AG04450 (cell line): Measurements from ENCODE around the gene ZCCHC14. TPM values are rescaled to one million over a fixed set of nuclear protein-coding genes. Genes with fewer than 3 reads are reported as not detected.
A peak's percentile ranks its signal among the peaks of the same experiment; 100 is the strongest.

Experiments used
- CTCF ChIA-PET: fragments of 300-600, 350-600 bp; formaldehyde crosslinking; extraction: SDS; loops from one replicate; lab custom pipeline; 2022; ENCODE audit warnings: antibody characterized with exemption, inconsistent platforms; lab: Charles Lee
- POLR2A ChIA-PET: fragments of 350-600 bp; formaldehyde crosslinking; extraction: SDS; loops from one replicate; lab custom pipeline; 2021; ENCODE audit warnings: antibody characterized with exemption, inconsistent platforms; lab: Yijun Ruan, JAX
- DNase-seq: peaks from one replicate; pipeline ENCODE4 v3.0.0-alpha.2; 2011; ENCODE audit warnings: low read depth, low spot score
- H3K27ac ChIP-seq: one replicate; pipeline ENCODE4 v1.5.1; 2012; ENCODE audit warnings: low read depth, low read length, control low read depth
- H3K27me3 ChIP-seq: one replicate; pipeline ENCODE4 v1.6.0; 2012; ENCODE audit warnings: low read length; ENCODE audit not compliant: control insufficient read depth, insufficient read depth
- H3K4me3 ChIP-seq: 2 replicates; pipeline ENCODE4 v1.5.1; 2011; ENCODE audit warnings: mild to moderate bottlenecking, low read depth, low read length, control low read depth
- H3K9me3 ChIP-seq: 2 replicates; pipeline ENCODE4 v1.5.1; 2012; ENCODE audit warnings: low read length; ENCODE audit not compliant: control insufficient read depth, insufficient read depth
- polyA plus RNA-seq: library from polyadenylated mRNA; depleted of rRNA; stranded (reverse); fragments of >200 nt; gene quantifications from 2 replicates; pipeline ENCODE4 v1.2.3, GENCODE V29; 2011
- TF ChIP-seq, protein P1 (sequence below): IDR thresholded peaks from 2 replicates; pipeline ENCODE4 v1.5.1; 2011; ENCODE audit warnings: low read depth, low read length, control low read depth, inconsistent platforms

ZCCHC14 gene
- polyA plus RNA-seq, 1 experiment, result 6.2 TPM

DNA sequence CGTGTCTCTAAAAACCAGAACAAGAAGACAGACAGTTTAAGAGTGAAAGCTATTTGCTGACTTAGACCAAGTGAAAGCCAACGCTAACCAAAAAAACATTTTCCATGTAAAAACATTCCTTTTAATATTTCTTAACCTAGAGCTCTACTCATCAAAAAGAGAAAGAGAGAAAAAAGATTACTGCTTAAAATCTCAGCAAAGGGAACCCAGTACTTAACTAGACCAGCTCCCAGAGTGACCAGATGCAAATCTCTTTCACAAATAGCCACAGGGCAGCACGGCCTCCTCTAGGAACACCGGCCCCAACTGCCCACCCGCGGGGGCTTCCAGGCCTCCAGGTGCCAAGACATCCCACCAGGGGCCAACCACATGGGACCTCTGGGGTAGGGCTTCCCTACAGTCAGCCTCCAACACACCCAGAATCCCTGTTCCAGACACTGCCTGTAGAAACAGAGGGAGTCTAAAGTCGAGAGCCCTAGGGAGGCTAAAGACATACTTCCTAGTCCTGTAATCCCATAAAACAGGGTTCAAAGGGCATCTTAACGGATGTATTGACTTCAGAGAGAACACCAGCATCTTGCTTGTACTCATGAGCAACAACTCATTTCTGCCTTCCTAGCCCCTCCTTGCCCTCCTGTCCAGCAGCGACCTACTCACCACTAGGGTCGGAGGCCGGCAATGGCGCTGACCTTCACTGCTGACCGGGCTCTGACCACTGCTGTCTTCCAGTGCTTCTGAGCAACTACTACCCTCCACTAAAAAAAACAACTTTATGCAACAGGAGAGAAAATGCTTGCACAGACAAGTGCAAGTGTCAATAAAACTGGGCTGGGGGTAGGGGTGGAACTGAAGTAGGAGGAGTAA, 21.3 kb downstream of the ZCCHC14 start:
- DNase-seq, result no peak
- H3K4me3 ChIP-seq, result no peak overlapping the region
- H3K9me3 ChIP-seq, result no peaks in the 10 kb centered on the region; the same call in 1 of the 2 replicates
- ChIA-PET CTCF (interaction anchor here (1.4 kb wide), 1 partner anchor 231 kb away, joined by 3 read pairs; no protein-coding TSS in a partner anchor), POLR2A (no interaction called here)
- H3K27me3 ChIP-seq, result no peaks in the 10 kb centered on the region
- TF ChIP-seq, protein P1, sequence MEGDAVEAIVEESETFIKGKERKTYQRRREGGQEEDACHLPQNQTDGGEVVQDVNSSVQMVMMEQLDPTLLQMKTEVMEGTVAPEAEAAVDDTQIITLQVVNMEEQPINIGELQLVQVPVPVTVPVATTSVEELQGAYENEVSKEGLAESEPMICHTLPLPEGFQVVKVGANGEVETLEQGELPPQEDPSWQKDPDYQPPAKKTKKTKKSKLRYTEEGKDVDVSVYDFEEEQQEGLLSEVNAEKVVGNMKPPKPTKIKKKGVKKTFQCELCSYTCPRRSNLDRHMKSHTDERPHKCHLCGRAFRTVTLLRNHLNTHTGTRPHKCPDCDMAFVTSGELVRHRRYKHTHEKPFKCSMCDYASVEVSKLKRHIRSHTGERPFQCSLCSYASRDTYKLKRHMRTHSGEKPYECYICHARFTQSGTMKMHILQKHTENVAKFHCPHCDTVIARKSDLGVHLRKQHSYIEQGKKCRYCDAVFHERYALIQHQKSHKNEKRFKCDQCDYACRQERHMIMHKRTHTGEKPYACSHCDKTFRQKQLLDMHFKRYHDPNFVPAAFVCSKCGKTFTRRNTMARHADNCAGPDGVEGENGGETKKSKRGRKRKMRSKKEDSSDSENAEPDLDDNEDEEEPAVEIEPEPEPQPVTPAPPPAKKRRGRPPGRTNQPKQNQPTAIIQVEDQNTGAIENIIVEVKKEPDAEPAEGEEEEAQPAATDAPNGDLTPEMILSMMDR, result no peak
- no peak overlapping the region for H3K27ac ChIP-seq

- H3K9me3 ChIP-seq, result no peaks in the 10 kb centered on the region; the same call in 1 of the 2 replicates
- ChIA-PET POLR2A (no interaction called here), CTCF (interaction anchor here (1.4 kb wide), 1 partner anchor 232 kb away, joined by 3 read pairs; no protein-coding TSS in a partner anchor)
- DNase-seq, result no peak
- no peaks in the 10 kb centered on the region for H3K27me3 ChIP-seq
- H3K27ac ChIP-seq, result no peak overlapping the region
- TF ChIP-seq, protein P1, result no peak
- no peak overlapping the region for H3K4me3 ChIP-seq
Measured at GRCh38 chr16:87470332-87470731, 22.5 kb downstream of the ZCCHC14 start.

- H3K4me3 ChIP-seq, result no peak overlapping the region
- H3K9me3 ChIP-seq, result no peaks in the 10 kb centered on the region; the same call in 1 of the 2 replicates
- TF ChIP-seq, protein P1, result no peak
- H3K27me3 ChIP-seq, result no peaks in the 10 kb centered on the region
- DNase-seq, result no peak
- ChIA-PET CTCF (no interaction called here), POLR2A (no interaction called here)
- H3K27ac ChIP-seq, result no peak overlapping the region
Measured at GRCh38 chr16:87469169-87469568, 23.7 kb downstream of the ZCCHC14 start.

DNA sequence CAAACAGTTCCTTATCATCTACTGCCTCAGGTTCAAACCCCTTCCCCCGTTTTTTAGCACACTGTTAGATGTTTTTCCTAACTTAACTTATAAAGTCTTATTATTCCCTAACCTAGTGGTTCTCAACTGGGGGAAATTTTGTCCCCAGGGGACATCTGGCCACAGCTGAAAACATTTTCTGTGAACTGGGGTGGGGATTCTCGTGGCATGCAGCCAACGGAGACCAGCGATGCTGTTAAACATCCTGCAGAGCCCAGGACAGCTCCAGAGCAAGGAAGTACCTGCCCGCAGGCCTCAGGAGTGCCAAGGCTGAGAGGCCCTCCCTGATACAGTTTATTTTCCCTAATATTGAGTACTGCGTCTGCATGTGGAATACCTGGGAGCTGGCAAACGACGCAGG, 24.3 kb downstream of the ZCCHC14 start:
- H3K4me3 ChIP-seq, result no peak overlapping the region
- POLR2A ChIA-PET, result no interaction called here
- TF ChIP-seq, protein P1, result no peak
- H3K27me3 ChIP-seq, result no peaks in the 10 kb centered on the region
- CTCF ChIA-PET, result no interaction called here
- no peak for DNase-seq
- no peak overlapping the region for H3K27ac ChIP-seq
- no peaks in the 10 kb centered on the region; the same call in 1 of the 2 replicates for H3K9me3 ChIP-seq

DNA sequence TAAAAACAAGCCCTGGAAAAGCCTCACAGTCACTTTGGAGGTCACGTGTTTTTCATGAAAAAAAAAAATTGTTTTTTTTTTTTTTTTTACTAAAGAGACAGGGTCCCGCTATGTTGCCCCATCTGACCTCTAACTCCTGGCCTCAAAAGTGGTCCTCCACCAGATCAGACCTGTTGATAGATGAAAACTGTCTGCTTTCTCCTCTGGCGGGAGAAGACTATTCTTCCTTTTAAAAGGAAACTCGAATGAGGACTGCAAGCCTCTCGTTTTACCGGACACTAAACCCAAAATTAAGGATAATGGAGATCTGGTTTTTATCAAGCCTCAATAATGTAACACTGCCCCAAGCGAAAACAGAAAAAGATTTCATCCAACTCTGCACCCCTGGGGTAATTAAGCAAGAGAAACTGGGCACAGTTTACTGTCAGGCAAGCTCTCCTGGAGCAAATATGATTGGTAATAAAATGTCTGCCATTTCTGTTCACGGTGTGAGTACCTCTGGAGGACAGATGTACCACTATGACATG, 25.8 kb downstream of the ZCCHC14 start:
- peak overlapping the region; percentile 11 for H3K27ac ChIP-seq

More for the DNA sequence above, 25.8 kb downstream of the ZCCHC14 start:
- Histone ChIP-seq H3K9me3 (no peaks in the 10 kb centered on the region), H3K27me3 (no peaks in the 10 kb centered on the region), H3K4me3 (no peak overlapping the region)
- DNase-seq, result no peak
- TF ChIP-seq, protein P1, result no peak
- ChIA-PET CTCF (no interaction called here), POLR2A (no interaction called here)
